ENCODE data around the gene LINC01488. TPM values are rescaled to one million over a fixed set of nuclear protein-coding genes. Genes with fewer than 3 reads are reported as not detected.

Gene LINC01488
- total RNA-seq, 1 experiment from 2014 or later: not detected

DNA sequence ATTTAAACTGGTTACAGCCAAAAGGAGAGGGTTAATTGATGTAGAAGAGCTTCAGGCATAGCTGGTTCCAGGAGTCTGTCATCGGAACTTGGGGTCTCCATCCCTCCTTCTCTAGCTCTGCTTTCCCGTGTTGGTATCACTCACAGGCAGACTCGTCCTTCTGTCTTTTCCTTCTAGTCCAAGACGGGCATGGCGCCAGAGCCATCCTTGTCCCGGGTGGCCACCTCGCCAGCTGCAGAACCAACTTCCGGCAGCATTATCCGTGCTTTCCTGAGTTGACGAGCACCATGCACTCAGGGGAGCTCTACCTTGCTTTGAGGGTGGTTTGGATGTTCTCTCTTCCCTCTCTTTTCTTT is 14.7 kb downstream of the LINC01488 start:
- H3K27me3 ChIP-seq (ENCODE audit: control insufficient read depth, insufficient read depth, low read length): no peaks in the 10 kb centered on the region
- H3K36me3 ChIP-seq (replicated peaks; ENCODE audit: control insufficient read depth, insufficient read depth, low read length): no peaks in the 10 kb centered on the region
- DNase-seq: peak; percentile 18
- H3K4me3 ChIP-seq (ENCODE audit: insufficient read depth, low read depth, low read length): no peak overlapping the region

GRCh38 chr11:69496631-69497220 is 15.3 kb downstream of the LINC01488 start:
- DNase-seq: no peak
- H3K36me3 ChIP-seq (replicated peaks; ENCODE audit: control insufficient read depth, insufficient read depth, low read length): no peaks in the 10 kb centered on the region

GRCh38 chr11:69497221-69497787 is 15.8 kb downstream of the LINC01488 start:
- peak; percentile 76 for DNase-seq
- Histone ChIP-seq H3K4me3 (ENCODE audit: insufficient read depth, low read depth, low read length) (no peak overlapping the region), H3K27me3 (ENCODE audit: control insufficient read depth, insufficient read depth, low read length) (no peaks in the 10 kb centered on the region), H3K36me3 (replicated peaks; ENCODE audit: control insufficient read depth, insufficient read depth, low read length) (no peaks in the 10 kb centered on the region)

More at GRCh38 chr11:69496631-69497220, 15.3 kb downstream of the LINC01488 start:
- H3K27me3 ChIP-seq (ENCODE audit: control insufficient read depth, insufficient read depth, low read length): no peaks in the 10 kb centered on the region
- no peak overlapping the region for H3K4me3 ChIP-seq (ENCODE audit: insufficient read depth, low read depth, low read length)

DNA sequence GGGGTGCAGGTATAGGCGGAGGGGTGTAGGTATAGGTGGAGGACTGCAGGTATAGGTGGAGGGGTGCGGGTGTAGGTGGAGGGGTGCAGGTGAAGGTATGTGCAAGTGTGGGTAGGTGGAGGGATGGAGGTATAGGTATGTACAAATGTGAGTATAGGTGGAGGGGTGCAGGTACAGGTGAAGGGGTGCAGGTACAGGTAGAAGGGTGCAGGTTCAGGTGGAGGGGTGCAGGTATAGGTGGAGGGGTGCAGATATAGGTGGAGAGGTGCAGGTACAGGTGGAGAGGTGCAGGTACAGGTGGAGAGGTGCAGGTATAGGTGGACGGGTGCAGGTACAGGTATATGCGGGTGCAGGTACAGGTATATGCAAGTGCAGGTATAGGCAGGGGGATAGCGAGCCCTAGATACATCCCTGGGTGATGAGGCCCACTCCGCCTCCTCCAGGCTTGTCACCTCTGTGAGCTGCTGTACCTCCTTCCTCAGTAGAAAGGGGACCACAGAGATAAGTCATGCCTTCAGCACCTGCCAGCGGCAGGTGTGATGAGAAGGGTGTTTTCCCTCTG is 17.2 kb downstream of the LINC01488 start:
- Histone ChIP-seq H3K27me3 (ENCODE audit: control insufficient read depth, insufficient read depth, low read length) (no peaks in the 10 kb centered on the region), H3K36me3 (replicated peaks; ENCODE audit: control insufficient read depth, insufficient read depth, low read length) (no peaks in the 10 kb centered on the region), H3K4me3 (ENCODE audit: insufficient read depth, low read depth, low read length) (no peak overlapping the region)
- DNase-seq: no peak

DNA sequence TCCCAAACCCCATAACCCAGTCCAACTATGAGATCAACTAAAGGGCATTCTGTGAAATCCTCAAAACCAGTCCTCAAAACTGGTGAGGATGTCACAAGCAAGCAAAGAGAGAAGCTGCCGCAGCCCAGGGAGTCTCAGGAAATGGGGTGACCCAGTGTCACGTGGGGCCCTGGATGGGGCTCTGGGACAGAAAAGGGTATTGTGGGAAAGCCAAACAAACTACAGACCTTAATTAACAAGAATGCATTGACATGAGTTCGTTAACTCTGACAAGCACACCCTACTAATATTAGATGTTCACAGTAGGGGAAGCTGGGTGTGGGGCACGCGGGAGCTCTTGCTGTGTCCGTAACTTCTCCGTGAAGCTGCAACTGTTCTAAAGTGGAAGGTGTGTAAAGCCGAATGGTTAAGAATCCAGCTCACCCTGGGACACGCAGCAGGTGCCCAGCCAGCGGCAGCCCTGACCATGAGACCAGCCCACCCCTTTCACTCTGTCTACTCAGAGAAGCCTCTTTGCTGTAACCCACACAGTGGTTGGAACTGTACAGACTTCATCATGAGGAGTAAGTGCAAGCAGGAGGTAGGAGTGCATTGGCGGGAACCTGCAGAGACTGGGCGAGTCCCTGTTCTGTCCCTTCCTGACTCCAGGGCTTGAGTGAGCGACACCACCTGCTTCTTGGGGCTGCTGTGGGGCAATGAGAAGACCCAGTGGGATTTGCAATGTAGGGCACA is 17.9 kb downstream of the LINC01488 start:
- Histone ChIP-seq H3K27me3 (ENCODE audit: control insufficient read depth, insufficient read depth, low read length) (no peaks in the 10 kb centered on the region), H3K36me3 (replicated peaks; ENCODE audit: control insufficient read depth, insufficient read depth, low read length) (no peaks in the 10 kb centered on the region), H3K4me3 (ENCODE audit: insufficient read depth, low read depth, low read length) (no peak overlapping the region)
- DNase-seq: no peak

- H3K27me3 ChIP-seq (ENCODE audit: control insufficient read depth, insufficient read depth, low read length): no peaks in the 10 kb centered on the region
- H3K36me3 ChIP-seq (replicated peaks; ENCODE audit: control insufficient read depth, insufficient read depth, low read length): no peaks in the 10 kb centered on the region
- no peak overlapping the region for H3K4me3 ChIP-seq (ENCODE audit: insufficient read depth, low read depth, low read length)
- no peak for DNase-seq
Observed at GRCh38 chr11:69499918-69500284, 18.4 kb downstream of the LINC01488 start.

DNA sequence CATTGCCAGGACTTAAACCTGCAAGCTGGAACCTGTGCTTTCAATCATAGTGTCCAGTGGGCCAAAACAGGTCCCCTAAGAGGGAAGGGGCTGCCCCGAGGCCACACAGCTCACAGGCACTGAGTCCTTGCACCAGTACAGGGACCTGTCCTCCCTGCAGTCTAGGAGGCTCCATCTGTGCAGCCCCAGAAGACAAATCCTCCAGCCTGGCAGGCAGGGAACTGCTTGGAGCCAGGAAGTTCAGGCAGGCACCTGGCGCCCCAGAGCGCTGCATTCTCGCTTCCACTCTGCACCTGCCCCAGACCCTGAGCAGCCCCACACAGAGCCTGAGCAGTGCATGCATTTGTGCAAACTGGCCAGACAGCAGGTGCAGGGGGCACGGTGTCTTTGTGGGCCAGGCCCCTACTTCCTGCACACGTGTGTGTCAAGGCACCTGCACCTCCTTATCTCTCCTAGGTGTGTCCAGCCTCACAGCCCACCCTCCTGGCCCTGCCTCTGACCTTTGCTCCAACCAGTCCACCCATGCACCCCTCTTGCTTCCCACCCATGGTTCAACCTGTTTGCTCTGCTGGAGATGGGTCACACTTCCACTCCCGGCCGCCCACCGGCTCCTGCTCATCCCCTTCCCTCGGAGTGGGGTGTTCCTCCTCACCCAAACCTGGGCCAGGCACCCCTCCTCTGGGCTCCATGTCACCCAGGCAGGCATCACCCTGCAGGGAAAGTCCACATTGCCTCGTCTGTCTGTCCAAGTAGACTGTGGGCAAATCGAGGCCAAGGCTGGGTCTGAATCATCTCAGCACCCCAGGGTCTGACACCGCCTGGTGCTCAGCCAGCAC is 19.0 kb downstream of the LINC01488 start:
- Histone ChIP-seq H3K36me3 (replicated peaks; ENCODE audit: control insufficient read depth, insufficient read depth, low read length) (no peaks in the 10 kb centered on the region), H3K27me3 (ENCODE audit: control insufficient read depth, insufficient read depth, low read length) (no peaks in the 10 kb centered on the region), H3K4me3 (ENCODE audit: insufficient read depth, low read depth, low read length) (no peak overlapping the region)
- peak; percentile 59 for DNase-seq

GRCh38 chr11:69501121-69501489 is 19.6 kb downstream of the LINC01488 start:
- Histone ChIP-seq H3K36me3 (replicated peaks; ENCODE audit: control insufficient read depth, insufficient read depth, low read length) (no peaks in the 10 kb centered on the region), H3K4me3 (ENCODE audit: insufficient read depth, low read depth, low read length) (no peak overlapping the region), H3K27me3 (ENCODE audit: control insufficient read depth, insufficient read depth, low read length) (no peaks in the 10 kb centered on the region)
- DNase-seq: no peak

- DNase-seq: no peak
- H3K4me3 ChIP-seq (ENCODE audit: insufficient read depth, low read depth, low read length): no peak overlapping the region
- H3K36me3 ChIP-seq (replicated peaks; ENCODE audit: control insufficient read depth, insufficient read depth, low read length): no peaks in the 10 kb centered on the region
- no peaks in the 10 kb centered on the region for H3K27me3 ChIP-seq (ENCODE audit: control insufficient read depth, insufficient read depth, low read length)
Observed at GRCh38 chr11:69501891-69502860, 20.7 kb downstream of the LINC01488 start.

DNA sequence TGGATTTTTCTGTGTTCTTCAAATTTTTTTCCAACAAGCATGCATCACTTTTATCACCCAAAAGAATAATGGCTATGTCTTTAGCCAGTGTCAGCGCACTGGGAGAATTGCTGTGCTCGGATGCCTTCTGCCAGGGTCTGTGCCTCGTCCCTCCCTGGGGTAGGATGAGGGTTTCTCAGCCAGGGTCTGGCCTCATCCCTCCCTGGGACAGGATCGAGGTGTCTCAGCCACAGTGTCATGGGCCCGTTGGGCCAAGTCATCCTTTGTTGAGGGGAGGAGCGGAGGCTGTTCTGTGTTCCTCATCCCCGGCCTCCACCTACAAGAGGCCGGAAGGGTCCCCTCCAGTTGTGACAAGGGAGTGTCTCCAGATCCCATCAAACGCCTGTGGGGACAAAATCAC is 22.7 kb downstream of the LINC01488 start:
- peak; percentile 32 for DNase-seq
- H3K4me3 ChIP-seq (ENCODE audit: insufficient read depth, low read depth, low read length): no peak overlapping the region
- H3K27me3 ChIP-seq (ENCODE audit: control insufficient read depth, insufficient read depth, low read length): no peaks in the 10 kb centered on the region
- H3K36me3 ChIP-seq (replicated peaks; ENCODE audit: control insufficient read depth, insufficient read depth, low read length): no peaks in the 10 kb centered on the region

DNA sequence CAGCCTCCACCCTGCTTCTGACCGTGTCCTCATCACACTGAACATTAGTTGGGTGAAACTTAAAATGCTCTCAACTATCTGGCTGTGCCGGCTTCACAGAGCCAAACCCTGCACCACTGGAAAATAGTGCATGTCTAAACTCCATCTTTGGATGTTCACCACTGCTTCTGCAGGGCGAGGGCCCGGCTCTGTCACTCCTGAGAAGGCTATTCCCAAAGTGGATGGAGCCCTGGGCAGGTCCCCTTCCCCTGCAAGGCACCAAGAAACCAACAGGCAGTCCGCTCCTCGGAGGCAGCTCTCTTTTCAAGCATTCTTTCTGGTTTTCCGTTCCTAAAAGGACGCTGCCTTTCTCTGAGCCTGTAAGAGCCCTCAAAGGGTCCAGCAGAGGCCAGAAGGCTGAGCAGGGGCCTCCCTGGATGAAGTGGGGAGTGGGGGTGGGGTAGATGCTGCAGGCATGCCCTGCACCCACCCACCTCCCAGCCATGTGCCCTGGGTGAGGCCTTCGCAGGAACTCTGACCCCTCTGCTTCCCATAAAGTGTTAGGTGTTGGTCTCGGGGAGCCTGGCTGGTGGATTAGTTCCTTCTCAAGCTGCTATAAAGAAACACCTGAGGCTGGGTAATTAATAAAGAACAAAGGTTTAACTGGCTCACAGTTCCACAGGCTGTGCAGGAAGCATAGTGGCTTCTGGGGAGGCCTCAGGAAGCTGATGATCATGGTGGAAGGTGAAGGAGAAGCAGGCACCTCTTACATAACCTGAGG is 23.3 kb downstream of the LINC01488 start:
- Histone ChIP-seq H3K4me3 (ENCODE audit: insufficient read depth, low read depth, low read length) (no peak overlapping the region), H3K36me3 (replicated peaks; ENCODE audit: control insufficient read depth, insufficient read depth, low read length) (no peaks in the 10 kb centered on the region), H3K27me3 (ENCODE audit: control insufficient read depth, insufficient read depth, low read length) (no peaks in the 10 kb centered on the region)
- peak; percentile 32 for DNase-seq

- Histone ChIP-seq H3K4me3 (ENCODE audit: insufficient read depth, low read depth, low read length) (no peak overlapping the region), H3K36me3 (replicated peaks; ENCODE audit: control insufficient read depth, insufficient read depth, low read length) (no peaks in the 10 kb centered on the region), H3K27me3 (ENCODE audit: control insufficient read depth, insufficient read depth, low read length) (no peaks in the 10 kb centered on the region)
- peak; percentile 19 for DNase-seq
Observed at GRCh38 chr11:69508974-69509373, 27.5 kb downstream of the LINC01488 start.

DNA sequence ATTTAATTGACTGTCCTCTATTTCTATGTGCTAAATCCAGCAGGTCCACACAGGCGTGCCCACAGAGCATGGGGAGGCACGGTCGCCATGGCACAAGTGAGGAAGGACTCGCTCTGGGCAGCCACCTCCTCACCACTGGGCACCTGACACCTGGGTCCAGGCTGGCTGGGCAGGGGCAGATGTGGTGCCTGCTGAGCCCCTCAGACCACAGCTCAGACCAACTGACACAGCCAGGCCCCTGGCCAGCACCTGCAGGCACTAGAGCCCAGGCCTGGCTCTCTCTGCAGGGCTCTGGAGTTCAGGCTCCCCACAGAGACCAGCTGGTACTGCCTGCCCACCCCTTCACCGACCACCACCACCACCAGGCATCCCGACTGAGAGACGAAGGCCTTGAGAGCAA is 27.9 kb downstream of the LINC01488 start:
- Histone ChIP-seq H3K36me3 (replicated peaks; ENCODE audit: control insufficient read depth, insufficient read depth, low read length) (no peaks in the 10 kb centered on the region), H3K4me3 (ENCODE audit: insufficient read depth, low read depth, low read length) (no peak overlapping the region), H3K27me3 (ENCODE audit: control insufficient read depth, insufficient read depth, low read length) (no peaks in the 10 kb centered on the region)

More for the DNA sequence above, 27.9 kb downstream of the LINC01488 start:
- peak; percentile 22 for DNase-seq

Measured in H7 (cell line).